Measurements from ENCODE around the gene WDR33. TPM values are rescaled to one million over a fixed set of nuclear protein-coding genes. Genes with fewer than 3 reads are reported as not detected.
"Not testable (repeated sequence)": the region's sequence is repeated elsewhere in the genome, so short reads cannot be mapped to it uniquely, and the experiment has no call there.

The WDR33 gene
- total RNA-seq, 1 donor from 2014 or later = 37.1 TPM

DNA sequence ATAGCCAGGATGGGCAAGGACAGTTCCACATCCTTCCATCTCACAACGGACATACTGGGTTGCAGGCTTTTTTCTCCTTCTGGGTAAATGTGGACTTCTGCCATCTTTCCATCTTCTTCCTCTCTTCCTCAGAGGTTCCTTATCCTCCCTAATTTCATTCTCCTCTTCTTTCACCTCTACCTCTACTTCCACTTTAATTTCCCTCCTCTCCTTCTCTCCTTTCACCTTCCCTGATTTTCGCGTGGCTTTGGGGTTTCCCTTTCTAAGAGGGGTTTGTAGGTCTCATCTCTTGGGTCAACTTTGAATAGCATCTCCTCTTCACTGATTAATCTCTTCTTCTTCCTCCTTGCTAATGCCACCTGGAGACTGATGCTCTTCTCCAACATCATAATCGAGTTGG, 29.9 kb upstream of the WDR33 start:
- Histone ChIP-seq H3K4me1 (no peaks in the 10 kb centered on the region), H3K27ac (no peak overlapping the region), H3K4me3 (no peak overlapping the region), H3K36me3 (no peaks in the 10 kb centered on the region), H3K27me3 (no peaks in the 10 kb centered on the region), H3K9me3 (no peaks in the 10 kb centered on the region)
- TF ChIP-seq POLR2AphosphoS5 (IDR thresholded peaks at IDR 0.05; ENCODE audit: insufficient read depth in 1 of 2, low read depth in 1 of 2) (no peak), POLR2A (IDR thresholded peaks at IDR 0.05) (no peak)
- TF ChIP-seq, protein P1, sequence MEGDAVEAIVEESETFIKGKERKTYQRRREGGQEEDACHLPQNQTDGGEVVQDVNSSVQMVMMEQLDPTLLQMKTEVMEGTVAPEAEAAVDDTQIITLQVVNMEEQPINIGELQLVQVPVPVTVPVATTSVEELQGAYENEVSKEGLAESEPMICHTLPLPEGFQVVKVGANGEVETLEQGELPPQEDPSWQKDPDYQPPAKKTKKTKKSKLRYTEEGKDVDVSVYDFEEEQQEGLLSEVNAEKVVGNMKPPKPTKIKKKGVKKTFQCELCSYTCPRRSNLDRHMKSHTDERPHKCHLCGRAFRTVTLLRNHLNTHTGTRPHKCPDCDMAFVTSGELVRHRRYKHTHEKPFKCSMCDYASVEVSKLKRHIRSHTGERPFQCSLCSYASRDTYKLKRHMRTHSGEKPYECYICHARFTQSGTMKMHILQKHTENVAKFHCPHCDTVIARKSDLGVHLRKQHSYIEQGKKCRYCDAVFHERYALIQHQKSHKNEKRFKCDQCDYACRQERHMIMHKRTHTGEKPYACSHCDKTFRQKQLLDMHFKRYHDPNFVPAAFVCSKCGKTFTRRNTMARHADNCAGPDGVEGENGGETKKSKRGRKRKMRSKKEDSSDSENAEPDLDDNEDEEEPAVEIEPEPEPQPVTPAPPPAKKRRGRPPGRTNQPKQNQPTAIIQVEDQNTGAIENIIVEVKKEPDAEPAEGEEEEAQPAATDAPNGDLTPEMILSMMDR (IDR thresholded peaks at IDR 0.05) = no peak
- no peak for DNase-seq (ENCODE audit: extremely low spot score in 2 of 2)
- intact Hi-C loops (cut with DNase I) = no loop called here

DNA sequence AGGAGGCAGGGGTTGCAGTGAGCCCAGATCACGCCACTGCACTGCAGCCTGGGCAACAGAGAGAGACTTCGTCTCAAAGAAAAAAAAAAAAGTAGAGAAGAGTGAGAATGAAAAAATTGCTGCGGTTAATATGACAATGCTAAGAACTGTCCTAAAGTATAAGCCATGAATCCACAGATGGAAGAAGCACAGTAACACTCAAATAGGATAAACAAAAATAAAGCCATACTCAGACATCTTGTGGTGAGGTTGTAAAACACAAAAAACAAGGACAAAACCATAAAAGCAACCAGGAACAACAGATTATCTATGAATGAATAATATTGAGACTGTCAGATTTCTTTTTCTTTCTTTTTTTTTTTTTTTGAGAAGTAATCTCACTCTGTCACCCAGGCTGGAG, 24.0 kb upstream of the WDR33 start:
- Histone ChIP-seq H3K9me3 (no peaks in the 10 kb centered on the region), H3K36me3 (no peaks in the 10 kb centered on the region), H3K27me3 (no peaks in the 10 kb centered on the region), H3K4me3 (no peak overlapping the region), H3K4me1 (no peaks in the 10 kb centered on the region), H3K27ac (no peak overlapping the region)
- intact Hi-C loops (cut with DNase I) = no loop called here
- no peak for TF ChIP-seq POLR2AphosphoS5 (IDR thresholded peaks at IDR 0.05; ENCODE audit: insufficient read depth in 1 of 2, low read depth in 1 of 2)
- TF ChIP-seq POLR2A (IDR thresholded peaks at IDR 0.05) = no peak
- TF ChIP-seq, protein P1 (IDR thresholded peaks at IDR 0.05) = no peak
- DNase-seq (ENCODE audit: extremely low spot score in 2 of 2) = no peak

DNA sequence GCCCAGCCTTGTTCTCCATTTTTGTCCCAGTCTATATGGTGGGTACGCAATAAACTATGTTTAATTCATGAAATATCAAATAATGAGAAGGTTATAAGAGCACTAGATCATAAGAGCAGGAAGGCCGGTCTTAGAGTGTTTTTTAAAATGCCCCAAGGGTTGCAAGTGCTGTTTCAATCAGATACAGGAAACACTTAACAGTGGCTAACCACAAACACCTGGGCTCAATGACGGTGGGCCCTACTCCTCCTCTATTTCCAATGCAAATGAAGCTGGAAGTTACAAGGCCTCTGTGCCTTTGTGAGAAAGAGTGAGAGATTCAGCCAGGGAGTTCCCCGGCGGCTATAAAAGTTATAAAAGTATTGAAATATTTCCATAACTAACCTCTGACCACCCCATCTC, 18.9 kb upstream of the WDR33 start:
- intact Hi-C loops (cut with DNase I) = no loop called here
- no peaks in the 10 kb centered on the region for H3K36me3 ChIP-seq
- TF ChIP-seq POLR2A (IDR thresholded peaks at IDR 0.05) (no peak), POLR2AphosphoS5 (IDR thresholded peaks at IDR 0.05; ENCODE audit: insufficient read depth in 1 of 2, low read depth in 1 of 2) (no peak)
- TF ChIP-seq, protein P1 (IDR thresholded peaks at IDR 0.05) = no peak

DNA sequence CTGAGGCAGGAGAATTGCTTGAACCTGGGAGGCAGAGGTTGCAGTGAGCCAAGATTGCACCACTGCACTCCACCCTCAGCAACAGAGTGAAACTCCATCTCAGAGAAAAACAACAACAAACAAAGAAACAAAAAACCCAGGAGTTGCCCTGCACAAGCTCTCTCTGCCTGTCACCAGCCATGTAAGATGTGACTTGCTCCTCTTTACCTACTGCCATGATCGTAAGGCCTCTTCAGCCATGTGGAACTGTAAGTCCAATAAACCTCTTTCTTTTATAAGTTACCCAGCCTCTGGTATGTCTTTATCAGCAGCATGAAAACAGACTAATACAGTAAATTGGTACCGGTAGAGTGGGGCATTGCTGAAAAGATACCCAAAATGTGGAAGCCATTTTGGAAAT, 15.7 kb upstream of the WDR33 start:
- H3K4me1 ChIP-seq; H3K4me3 ChIP-seq; H3K9me3 ChIP-seq; intact Hi-C loops (cut with DNase I); DNase-seq (ENCODE audit: extremely low spot score in 2 of 2); H3K27ac ChIP-seq; H3K36me3 ChIP-seq; H3K27me3 ChIP-seq: not testable (repeated sequence)

More for the DNA sequence above, 18.9 kb upstream of the WDR33 start:
- DNase-seq (ENCODE audit: extremely low spot score in 2 of 2) = no peak
- H3K4me1 ChIP-seq = no peaks in the 10 kb centered on the region
- H3K27me3 ChIP-seq = no peaks in the 10 kb centered on the region
- no peaks in the 10 kb centered on the region for H3K9me3 ChIP-seq
- no peak overlapping the region for H3K4me3 ChIP-seq
- no peak overlapping the region for H3K27ac ChIP-seq

DNA sequence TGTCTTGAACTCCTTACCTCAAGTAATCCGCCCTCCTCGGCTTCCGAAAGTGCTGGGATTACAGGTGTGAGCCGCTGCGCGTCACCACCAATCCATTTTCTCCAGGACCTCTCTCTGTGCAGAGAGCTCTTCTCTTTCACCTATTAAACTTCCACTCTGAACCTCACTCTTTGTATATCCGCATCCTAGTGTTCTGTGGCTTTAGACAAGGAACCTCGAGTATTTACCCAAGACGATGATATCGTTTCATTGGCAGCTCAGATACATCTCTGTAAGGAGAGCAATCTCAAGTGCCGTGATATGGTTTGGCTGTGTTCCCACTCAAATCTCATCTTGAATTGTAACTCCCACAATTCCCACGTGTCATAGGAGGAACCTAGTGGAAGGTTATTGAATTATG, 15.1 kb upstream of the WDR33 start:
- H3K36me3 ChIP-seq = no peaks in the 10 kb centered on the region
- intact Hi-C loops (cut with DNase I) = no loop called here
- DNase-seq (ENCODE audit: extremely low spot score in 2 of 2) = no peak
- no peak overlapping the region for H3K27ac ChIP-seq
- H3K27me3 ChIP-seq = no peaks in the 10 kb centered on the region
- H3K4me1 ChIP-seq = no peaks in the 10 kb centered on the region
- no peaks in the 10 kb centered on the region for H3K9me3 ChIP-seq
- H3K4me3 ChIP-seq = no peak overlapping the region
- TF ChIP-seq POLR2A (IDR thresholded peaks at IDR 0.05) (no peak), POLR2AphosphoS5 (IDR thresholded peaks at IDR 0.05; ENCODE audit: insufficient read depth in 1 of 2, low read depth in 1 of 2) (no peak)
- TF ChIP-seq, protein P1 (IDR thresholded peaks at IDR 0.05) = no peak
